Fibroblast of lung (primary cell): ENCODE results near the gene MACC1. TPM values are rescaled to one million over a fixed set of nuclear protein-coding genes. Genes with fewer than 3 reads are reported as not detected.

Source experiments
- DNase-seq, 2 donors: peaks; one replicate each; pipeline versions ENCODE4 v3.0.0 to v3.0.0-alpha.2; 2010; ENCODE audit warnings: low read depth in 2 of 2
- H2AFZ ChIP-seq: 2 replicates; pipeline ENCODE4 v1.5.1; 2012; ENCODE audit warnings: low read length, control low read depth, inconsistent platforms
- H3K27ac ChIP-seq: 2 replicates; pipeline ENCODE4 v1.5.1; 2011; ENCODE audit warnings: low read length, control low read depth; ENCODE audit not compliant: insufficient read depth
- H3K27me3 ChIP-seq: 2 replicates; pipeline ENCODE4 v1.5.1; 2011; ENCODE audit warnings: mild to moderate bottlenecking, low read length; ENCODE audit not compliant: control insufficient read depth, insufficient read depth
- H3K36me3 ChIP-seq: 2 replicates; pipeline ENCODE4 v1.5.1; 2011; ENCODE audit warnings: low read length; ENCODE audit not compliant: control insufficient read depth, insufficient read depth
- H3K4me1 ChIP-seq: 2 replicates; pipeline ENCODE4 v1.5.1; 2011; ENCODE audit warnings: low read length; ENCODE audit not compliant: control insufficient read depth, insufficient read depth; ENCODE audit errors: extremely low read depth
- H3K4me2 ChIP-seq: 2 replicates; pipeline ENCODE4 v1.5.1; 2011; ENCODE audit warnings: low read length, control low read depth; ENCODE audit not compliant: insufficient read depth; ENCODE audit errors: extremely low read depth
- H3K4me3 ChIP-seq, 4 experiments: fragments of 200-600 bp in 1 of 4; sonication (generic) in 1 of 4; replicated peaks in 1 of 4; 2 replicates each; pipeline ENCODE4 v1.5.1; 2011 to 2016; ENCODE audit warnings: low read length in 4 of 4, low read depth in 3 of 4, mild to moderate bottlenecking in 3 of 4, control low read depth in 2 of 4, inconsistent platforms in 1 of 4, mixed read lengths in 1 of 4; ENCODE audit not compliant: insufficient read depth in 1 of 4; ENCODE audit errors: control extremely low read depth in 1 of 4
- H3K79me2 ChIP-seq: 2 replicates; pipeline ENCODE4 v1.5.1; 2012; ENCODE audit warnings: mild to moderate bottlenecking, low read length, inconsistent platforms; ENCODE audit not compliant: control insufficient read depth, insufficient read depth
- H3K9ac ChIP-seq: 2 replicates; pipeline ENCODE4 v1.5.1; 2011; ENCODE audit warnings: mild to moderate bottlenecking, low read length, control low read depth; ENCODE audit not compliant: insufficient read depth
- H3K9me3 ChIP-seq: 2 replicates; pipeline ENCODE4 v1.5.1; 2012; ENCODE audit warnings: low read depth, low read length; ENCODE audit not compliant: control insufficient read depth, insufficient read depth
- H4K20me1 ChIP-seq: 2 replicates; pipeline ENCODE4 v1.5.1; 2011; ENCODE audit warnings: low read length; ENCODE audit not compliant: control insufficient read depth, insufficient read depth; ENCODE audit errors: extremely low read depth
- CTCF ChIP-seq, 2 donors: IDR thresholded peaks in 1 of 2; conservative IDR thresholded peaks in 1 of 2; 1 replicate in 1 of 2; 2 replicates in 1 of 2; pipeline ENCODE4 v1.5.1; 2011 to 2012; ENCODE audit warnings: low read length in 2 of 2, control low read depth in 1 of 2, inconsistent platforms in 1 of 2, low read depth in 1 of 2, mild to moderate bottlenecking in 1 of 2
- EZH2 ChIP-seq: IDR thresholded peaks from 2 replicates; pipeline ENCODE4 v1.5.1; 2012; ENCODE audit warnings: low read length, control low read depth, mild to moderate bottlenecking; ENCODE audit errors: missing control alignments
- polyA plus RNA-seq, 2 donors: library from polyadenylated mRNA; depleted of rRNA in 1 of 2; stranded (reverse) in 1 of 2; unstranded in 1 of 2; fragments of >200 nt; gene quantifications; 2 replicates each; pipeline ENCODE4 v1.2.1, GENCODE V29; 2011 to 2012; ENCODE audit warnings: missing spikeins in 1 of 2
- total RNA-seq: library from RNA; depleted of rRNA; stranded (reverse); fragments of >200 nt; gene quantifications from 2 replicates; pipeline ENCODE4 v1.2.1, GENCODE V29; 2014

Gene MACC1
- total and polyA plus RNA-seq, 2 donors (not counting 1 experiment from before 2014, with no cell fraction given) = under 0.01 to 0.33 TPM

GRCh38 chr7:20236043-20236442 is 18.9 kb upstream of the MACC1 start:
- H4K20me1 ChIP-seq = no peaks in the 10 kb centered on the region
- H3K9ac ChIP-seq = no peak overlapping the region
- no peak for DNase-seq
- H3K4me3 ChIP-seq = no peak overlapping the region
- no peak overlapping the region for H2AFZ ChIP-seq
- no peaks in the 10 kb centered on the region for H3K79me2 ChIP-seq
- no peaks in the 10 kb centered on the region for H3K4me1 ChIP-seq
- no peaks in the 10 kb centered on the region for H3K9me3 ChIP-seq
- no peak for TF ChIP-seq EZH2
- no peak for TF ChIP-seq CTCF (conservative IDR thresholded peaks at IDR 0.05 in 1 of 2, IDR thresholded peaks at IDR 0.05 in 1 of 2; ENCODE audit: low read depth in 1 of 2, low read length in 2 of 2)
- no peak overlapping the region for H3K4me2 ChIP-seq
- no peak overlapping the region for H3K27ac ChIP-seq
- H3K36me3 ChIP-seq = no peaks in the 10 kb centered on the region
- H3K27me3 ChIP-seq = no peaks in the 10 kb centered on the region

- Histone ChIP-seq H2AFZ (no peak overlapping the region), H3K4me1 (peaks cover 3% of the 10 kb centered on the region), H3K36me3 (no peaks in the 10 kb centered on the region), H3K4me2 (no peak overlapping the region), H3K9ac (no peak overlapping the region), H3K4me3 (no peak overlapping the region), H3K9me3 (no peaks in the 10 kb centered on the region), H3K27me3 (no peaks in the 10 kb centered on the region), H3K27ac (no peak overlapping the region), H4K20me1 (no peaks in the 10 kb centered on the region), H3K79me2 (no peaks in the 10 kb centered on the region)
- DNase-seq = peak in 1 of 2 donors; percentile 72
- TF ChIP-seq EZH2 (no peak), CTCF (conservative IDR thresholded peaks at IDR 0.05 in 1 of 2, IDR thresholded peaks at IDR 0.05 in 1 of 2; ENCODE audit: low read depth in 1 of 2, low read length in 2 of 2) (no peak)
These were observed 18.1 kb upstream of the MACC1 start for GRCh38 chr7:20235288-20235687.

GRCh38 chr7:20233362-20233761 is 16.2 kb upstream of the MACC1 start:
- Histone ChIP-seq H2AFZ (no peak overlapping the region), H3K36me3 (no peaks in the 10 kb centered on the region), H3K27me3 (no peaks in the 10 kb centered on the region), H3K27ac (no peak overlapping the region), H3K4me2 (no peak overlapping the region), H3K9me3 (no peaks in the 10 kb centered on the region), H4K20me1 (no peaks in the 10 kb centered on the region), H3K4me1 (peaks cover 4% of the 10 kb centered on the region), H3K9ac (no peak overlapping the region), H3K79me2 (no peaks in the 10 kb centered on the region), H3K4me3 (no peak overlapping the region)
- no peak for TF ChIP-seq CTCF (conservative IDR thresholded peaks at IDR 0.05 in 1 of 2, IDR thresholded peaks at IDR 0.05 in 1 of 2; ENCODE audit: low read depth in 1 of 2, low read length in 2 of 2)
- no peak for TF ChIP-seq EZH2
- DNase-seq = no peak
